Right kidney (tissue), 1 donor: ENCODE results near the gene DPP4.
A peak's percentile ranks its signal among the peaks of the same experiment; 100 is the strongest.

Experiments used
- DNase-seq: peaks from one replicate; pipeline ENCODE4 v3.0.0-alpha.2; 2016

DPP4 gene

GRCh38 chr2:162090109-162090508 lies 16.1 kb upstream of the DPP4 start:
- no peak for DNase-seq

DNA sequence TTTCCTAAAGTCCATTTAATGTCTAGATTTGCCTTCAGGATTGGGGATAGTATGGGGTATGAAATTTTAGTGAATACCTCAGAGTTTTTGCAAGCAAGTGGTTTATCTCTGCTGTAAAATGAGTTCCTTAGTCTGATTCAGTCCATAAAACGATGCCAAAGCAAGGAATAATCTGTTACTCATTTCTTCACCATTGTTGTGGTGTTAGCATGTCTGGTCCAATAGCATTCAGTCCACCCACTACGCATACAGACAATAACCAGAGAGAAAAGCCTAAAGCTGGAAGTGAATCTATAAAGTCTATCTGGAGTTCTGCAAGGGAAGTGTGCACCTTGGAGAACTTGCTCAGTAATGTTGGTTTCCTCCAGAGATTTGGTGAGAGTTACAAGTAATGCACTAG lies 12.9 kb upstream of the DPP4 start:
- no peak for DNase-seq

GRCh38 chr2:162085090-162085891 lies 11.3 kb upstream of the DPP4 start:
- no peak for DNase-seq

GRCh38 chr2:162084536-162084935 lies 10.5 kb upstream of the DPP4 start:
- DNase-seq: no peak

GRCh38 chr2:162082681-162083080 lies 8.7 kb upstream of the DPP4 start:
- DNase-seq: no peak

- DNase-seq: no peak
These were observed 8.0 kb upstream of the DPP4 start for GRCh38 chr2:162082036-162082435.

GRCh38 chr2:162079514-162079913 lies 5.5 kb upstream of the DPP4 start:
- DNase-seq: no peak

DNA sequence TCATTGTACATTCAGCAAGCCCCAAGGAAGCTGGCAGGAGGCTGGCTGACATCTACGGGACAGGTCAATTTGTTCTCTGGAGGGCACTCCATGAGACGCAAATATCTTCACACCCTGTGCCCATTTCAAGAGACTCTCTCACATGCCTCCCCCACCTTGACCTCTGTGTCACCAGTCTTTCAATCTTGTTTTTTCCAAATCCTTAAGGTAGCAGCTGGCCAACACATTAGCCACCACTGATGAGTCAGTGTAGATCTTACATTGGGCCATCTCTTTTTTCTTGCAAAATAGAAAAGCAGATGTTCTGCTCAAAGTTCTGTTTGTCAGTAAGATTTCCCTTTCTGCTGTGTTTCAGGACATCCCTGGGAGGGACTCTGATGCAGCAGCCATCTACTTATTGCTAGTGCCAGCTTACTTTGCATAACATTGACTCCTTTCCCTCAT lies 1.7 kb upstream of the DPP4 start:
- no peak for DNase-seq

GRCh38 chr2:162074928-162075688 lies 1.1 kb upstream of the DPP4 start:
- DNase-seq: no peak

DNA sequence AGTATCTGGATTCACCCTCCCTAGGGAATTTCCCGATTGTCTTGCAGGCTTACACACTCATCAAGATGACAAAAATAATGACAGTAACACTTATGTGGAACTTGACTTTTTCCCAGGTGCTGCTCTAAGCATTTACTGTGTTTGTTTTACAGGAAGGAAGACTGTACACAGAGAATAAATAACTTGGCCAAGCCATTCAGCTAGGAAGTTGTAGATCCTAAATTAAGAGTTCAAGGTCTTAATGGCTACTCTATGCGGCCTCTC lies 549 bp upstream of the DPP4 start:
- no peak for DNase-seq

DNA sequence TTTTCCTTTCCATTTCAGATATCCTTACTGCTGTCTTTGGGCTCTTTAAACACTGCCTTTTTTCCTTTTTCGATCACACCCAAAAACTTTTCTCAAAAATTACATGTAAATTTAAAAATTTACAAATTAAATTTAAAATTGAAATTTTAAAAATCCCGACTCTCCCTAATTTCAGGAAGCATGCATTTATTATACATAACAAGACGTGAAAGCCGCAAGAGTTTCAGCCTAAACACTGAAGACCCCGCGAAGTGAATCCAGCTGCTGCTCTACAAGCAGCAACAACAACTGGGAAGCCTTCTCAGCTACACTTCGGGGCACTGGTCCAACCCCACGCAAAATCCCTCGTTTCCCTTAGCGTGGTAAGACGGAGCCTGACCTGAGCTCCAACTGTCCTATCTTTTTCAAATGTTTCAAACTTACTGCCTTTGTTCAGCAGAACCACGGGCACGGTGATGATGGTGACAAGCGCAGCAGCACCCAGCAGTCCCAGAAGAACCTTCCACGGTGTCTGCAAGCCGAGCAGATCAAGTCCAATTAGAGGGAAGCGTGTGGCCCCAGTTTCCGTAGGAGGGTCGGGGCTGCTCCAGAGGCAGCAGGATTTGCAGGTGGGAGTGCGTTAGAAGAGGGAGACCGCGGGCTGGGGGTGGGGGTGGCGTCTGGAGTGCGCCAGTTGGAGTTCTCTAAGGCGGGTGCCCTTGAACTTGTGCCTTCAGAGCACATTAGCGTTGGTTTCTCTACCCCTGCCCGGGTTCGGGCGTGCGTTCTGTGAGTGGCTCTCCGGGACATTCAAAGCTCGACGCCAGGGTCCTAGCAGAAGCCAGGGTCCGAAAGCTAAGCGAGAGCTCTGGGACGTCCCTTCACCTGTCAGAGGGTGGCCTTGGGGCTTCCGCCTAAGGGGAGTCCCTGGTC lies 783 bp downstream of the DPP4 start:
- DNase-seq: peak; percentile 72

DNA sequence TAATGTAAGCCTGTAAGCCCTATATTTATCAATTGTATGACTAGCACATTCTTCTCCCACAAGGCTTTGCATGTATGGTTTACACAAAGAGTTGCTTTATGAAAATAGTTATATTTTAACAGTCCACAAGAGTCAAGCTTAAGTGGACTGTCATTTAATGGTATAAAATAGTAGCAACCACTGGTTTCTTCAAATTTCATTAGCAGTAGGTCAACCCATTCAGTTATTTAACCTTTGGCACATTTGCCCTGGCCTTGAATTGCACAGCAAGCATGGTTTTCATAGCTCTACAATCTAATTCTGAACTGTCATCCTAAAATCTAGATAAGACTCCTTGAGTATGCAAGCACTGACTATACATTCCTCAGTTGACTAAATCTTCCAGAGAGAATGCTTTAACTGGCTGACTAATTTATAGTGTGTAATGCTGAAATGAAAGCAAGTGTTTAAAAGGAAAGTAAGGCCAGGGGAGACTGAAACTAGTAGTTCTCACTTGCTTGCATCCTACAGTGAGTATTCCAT lies 1.8 kb downstream of the DPP4 start:
- DNase-seq: no peak

DNA sequence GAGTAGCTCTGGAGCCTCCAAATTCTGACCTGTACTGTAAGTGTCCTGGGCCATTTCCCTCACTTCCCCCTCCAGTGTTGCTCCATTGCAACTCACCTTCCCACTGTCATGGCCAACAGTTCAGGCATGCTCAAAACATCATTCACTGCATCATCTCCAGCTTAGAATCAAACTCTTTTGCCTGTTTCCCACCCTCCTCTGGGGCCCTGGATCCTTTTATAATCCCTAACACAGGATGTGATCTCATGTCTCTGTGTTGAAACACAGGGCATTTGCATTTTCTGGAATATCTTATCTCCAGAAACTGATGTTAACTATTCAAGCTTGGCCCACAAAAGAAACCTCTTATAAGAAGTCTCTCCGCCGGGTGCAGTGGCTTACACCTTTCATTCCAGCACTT lies 3.0 kb downstream of the DPP4 start:
- no peak for DNase-seq

- no peak for DNase-seq
These were observed 3.6 kb downstream of the DPP4 start for GRCh38 chr2:162070228-162070936.

- no peak for DNase-seq
These were observed 4.6 kb downstream of the DPP4 start for GRCh38 chr2:162069267-162069903.

DNA sequence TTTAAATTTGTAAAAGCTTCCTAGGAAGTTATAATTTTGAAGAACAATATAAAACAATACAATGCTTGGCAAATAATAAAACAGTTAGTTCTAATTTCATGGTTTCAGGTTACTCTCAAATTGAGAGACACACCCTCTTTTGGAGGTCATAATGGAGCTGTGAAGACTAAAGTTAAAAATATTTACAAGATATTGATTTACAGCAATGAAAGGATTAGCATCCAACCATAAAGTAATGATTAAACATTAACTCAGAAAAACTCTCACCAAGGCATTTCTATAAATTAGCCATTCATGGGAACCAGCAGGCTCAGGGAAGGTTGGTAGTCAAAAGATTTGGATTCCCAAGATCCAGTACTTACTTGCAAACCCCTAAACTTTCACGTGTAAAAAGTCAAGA lies 6.4 kb downstream of the DPP4 start:
- no peak for DNase-seq

DNA sequence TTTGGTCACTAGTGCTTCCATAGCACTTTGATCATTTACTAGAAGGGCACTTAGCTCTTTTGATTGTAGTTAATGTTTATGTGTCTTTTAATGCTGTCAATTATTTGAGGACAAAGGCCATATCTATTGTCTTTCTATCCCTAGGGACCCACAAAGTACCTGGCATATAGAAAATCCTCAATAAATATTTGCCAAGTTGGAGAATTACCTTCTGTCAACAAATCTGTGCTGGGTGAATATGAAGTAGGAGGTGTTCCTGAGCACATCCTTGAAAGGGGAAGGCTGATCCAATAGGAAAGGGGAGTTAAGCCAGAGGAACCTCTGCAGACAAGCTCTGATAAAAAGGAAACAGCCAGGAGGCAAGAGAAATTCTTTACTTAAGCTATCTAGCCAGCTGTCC lies 8.2 kb downstream of the DPP4 start:
- DNase-seq: no peak

GRCh38 chr2:162063899-162064298 lies 10.1 kb downstream of the DPP4 start:
- no peak for DNase-seq

- no peak for DNase-seq
These were observed 10.7 kb downstream of the DPP4 start for GRCh38 chr2:162063281-162063680.

GRCh38 chr2:162062559-162062958 lies 11.5 kb downstream of the DPP4 start:
- no peak for DNase-seq

GRCh38 chr2:162061021-162061420 lies 13.0 kb downstream of the DPP4 start:
- DNase-seq: no peak

DNA sequence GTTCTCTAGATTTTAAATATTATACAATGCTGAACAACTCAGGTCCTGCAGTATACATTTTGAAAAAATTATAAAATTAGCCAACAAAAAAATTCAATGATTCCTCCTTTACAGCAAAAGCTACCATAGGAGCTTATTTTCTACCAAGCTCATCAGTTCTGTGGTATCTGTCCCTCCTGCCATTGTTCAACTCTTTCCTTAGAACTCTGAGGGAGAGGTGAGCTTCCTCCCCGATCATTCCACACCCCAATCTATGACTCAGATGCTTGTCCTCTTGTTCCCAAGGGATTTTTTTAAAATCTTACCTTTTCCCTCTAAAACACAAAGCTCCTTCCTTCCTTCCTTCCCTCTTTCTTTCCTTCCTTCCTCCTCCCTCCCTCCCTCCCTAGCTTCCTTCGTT lies 13.5 kb downstream of the DPP4 start:
- no peak for DNase-seq
